Osteoblast (primary cell): ENCODE measurements around the gene SRD5A1. TPM values are rescaled to one million over a fixed set of nuclear protein-coding genes. Genes with fewer than 3 reads are reported as not detected.

ENCODE experiments used
- DNase-seq: peaks from one replicate; pipeline ENCODE4 v3.0.0; 2011; ENCODE audit warnings: low spot score, mixed read lengths; ENCODE audit not compliant: insufficient read length; ENCODE audit errors: missing footprints
- H2AFZ ChIP-seq: 2 replicates; pipeline ENCODE4 v1.6.0; 2011; ENCODE audit warnings: mild to moderate bottlenecking, low read length
- H3K27ac ChIP-seq: 2 replicates; pipeline ENCODE4 v1.5.1; 2011; ENCODE audit warnings: mild to moderate bottlenecking, low read depth, low read length, moderate library complexity
- H3K27me3 ChIP-seq: 2 replicates; pipeline ENCODE4 v1.6.0; 2012; ENCODE audit warnings: mild to moderate bottlenecking, control low read depth, inconsistent platforms, low read length, moderate library complexity; ENCODE audit not compliant: insufficient read depth
- H3K36me3 ChIP-seq: 2 replicates; pipeline ENCODE4 v1.5.1; 2011; ENCODE audit warnings: mild to moderate bottlenecking, low read length, control low read depth, moderate library complexity; ENCODE audit not compliant: insufficient read depth
- H3K4me1 ChIP-seq: 2 replicates; pipeline ENCODE4 v1.5.1; 2011; ENCODE audit warnings: mild to moderate bottlenecking, low read length, control low read depth, moderate library complexity; ENCODE audit not compliant: insufficient read depth
- H3K4me2 ChIP-seq: 2 replicates; pipeline ENCODE4 v1.6.0; 2011; ENCODE audit warnings: mild to moderate bottlenecking, low read length; ENCODE audit not compliant: insufficient read depth
- H3K4me3 ChIP-seq: fragments of 200-600 bp; sonication (generic); 3 replicates; pipeline ENCODE4 v1.5.1; 2012; ENCODE audit warnings: mild to moderate bottlenecking, low read length, inconsistent platforms; ENCODE audit not compliant: insufficient read depth
- H3K79me2 ChIP-seq: 2 replicates; pipeline ENCODE4 v1.6.0; 2012; ENCODE audit warnings: mild to moderate bottlenecking, low read length, control low read depth, inconsistent platforms; ENCODE audit not compliant: insufficient read depth
- H3K9me3 ChIP-seq: 2 replicates; pipeline ENCODE4 v1.5.1; 2011; ENCODE audit warnings: low read depth, low read length, control low read depth
- H4K20me1 ChIP-seq: 2 replicates; pipeline ENCODE4 v1.6.0; 2012; ENCODE audit warnings: mild to moderate bottlenecking, low read length, control low read depth; ENCODE audit not compliant: insufficient read depth
- CTCF ChIP-seq: IDR thresholded peaks from 2 replicates; pipeline ENCODE4 v1.5.1; 2011; ENCODE audit warnings: mild to moderate bottlenecking, low read depth, low read length, moderate library complexity; ENCODE audit errors: extremely low read depth
- total RNA-seq: library from RNA; depleted of rRNA; stranded (reverse); fragments of >200 nt; gene quantifications from 2 replicates; pipeline ENCODE4 v1.2.3, GENCODE V29; 2012

SRD5A1 gene
- total RNA-seq, 1 donor = 9.4 TPM

- H3K4me2 ChIP-seq = peak overlapping the region; percentile 98
- no peak for DNase-seq
- H3K36me3 ChIP-seq = peaks cover 39% of the 10 kb centered on the region
- H3K4me3 ChIP-seq = no peak overlapping the region
- no peaks in the 10 kb centered on the region for H3K9me3 ChIP-seq
- peaks cover 16% of the 10 kb centered on the region for H4K20me1 ChIP-seq
- peaks cover 92% of the 10 kb centered on the region for H3K79me2 ChIP-seq
- no peak overlapping the region for H2AFZ ChIP-seq
- peaks cover 11% of the 10 kb centered on the region for H3K4me1 ChIP-seq
- no peak for TF ChIP-seq CTCF
- no peak overlapping the region for H3K27ac ChIP-seq
- no peaks in the 10 kb centered on the region for H3K27me3 ChIP-seq
These were observed 1.8 kb upstream of the SRD5A1 start for GRCh38 chr5:6631441-6631840.

GRCh38 chr5:6632324-6632887 is 834 bp upstream of the SRD5A1 start:
- Histone ChIP-seq H3K4me2 (peak overlapping the region; percentile 98), H3K27me3 (no peaks in the 10 kb centered on the region), H2AFZ (peak overlapping the region; percentile 95), H3K9me3 (no peaks in the 10 kb centered on the region), H4K20me1 (peaks cover 20% of the 10 kb centered on the region), H3K79me2 (peaks cover 92% of the 10 kb centered on the region), H3K27ac (peak overlapping the region; percentile 99), H3K36me3 (peaks cover 30% of the 10 kb centered on the region), H3K4me3 (peak overlapping the region; percentile 90), H3K4me1 (peaks cover 11% of the 10 kb centered on the region)
- DNase-seq = peak; percentile 85
- TF ChIP-seq CTCF = no peak

- Histone ChIP-seq H3K27ac (peak overlapping the region; percentile 99), H4K20me1 (peaks cover 20% of the 10 kb centered on the region)
These were observed 417 bp downstream of the SRD5A1 start for GRCh38 chr5:6633469-6634245.

More at GRCh38 chr5:6633469-6634245, 417 bp downstream of the SRD5A1 start:
- DNase-seq = peak; percentile 69
- TF ChIP-seq CTCF = no peak
- peaks cover 20% of the 10 kb centered on the region for H3K36me3 ChIP-seq
- peaks cover 91% of the 10 kb centered on the region for H3K79me2 ChIP-seq
- H3K4me1 ChIP-seq = peaks cover 11% of the 10 kb centered on the region
- no peaks in the 10 kb centered on the region for H3K9me3 ChIP-seq
- no peaks in the 10 kb centered on the region for H3K27me3 ChIP-seq
- peak overlapping the region; percentile 98 for H3K4me2 ChIP-seq
- peak overlapping the region; percentile 90 for H3K4me3 ChIP-seq
- peak overlapping the region; percentile 64 for H2AFZ ChIP-seq
